ENCODE measurements around the gene RMRP. TPM values are rescaled to one million over a fixed set of nuclear protein-coding genes. Genes with fewer than 3 reads are reported as not detected.

Gene RMRP
- total RNA-seq, 4 donors from 2014 or later = 1,115 to 7,222 (median 2,718) TPM

DNA sequence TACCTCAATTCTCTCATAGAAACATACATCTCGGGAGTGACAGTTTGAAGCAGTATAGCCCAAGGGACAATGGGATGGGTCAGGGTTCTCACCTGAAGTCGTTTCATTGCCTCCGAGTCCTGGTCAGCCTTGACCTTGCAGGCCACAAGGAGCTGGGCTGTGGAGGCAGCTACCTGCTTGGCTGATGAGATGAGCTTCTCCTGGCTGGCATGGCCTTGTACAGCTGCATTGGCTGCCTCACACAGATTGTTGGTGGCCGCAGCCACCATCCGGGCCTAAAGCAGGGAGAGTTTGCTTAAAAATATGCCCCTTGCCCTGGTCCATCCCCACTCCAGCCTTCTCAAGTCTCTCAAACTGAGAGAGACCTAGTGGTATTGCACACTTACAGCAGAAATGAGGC is 40.4 kb upstream of the RMRP start:
- WGBS, 2 donors (ENCODE audit: low coverage in 1 of 2) = 89% methylated on average over 5 of the region's 5 CpGs; no CpG with 5 or more reads in 1 of the 2 donors
- intact Hi-C loops (cut with DNase I; ENCODE audit: low total_unique reads) = no loop called here
- Histone ChIP-seq H3K4me1 (peaks cover 0 to 19% (median 13%) of the 10 kb centered on the region in 4 donors), H3K4me3 (no peak overlapping the region), H3K27ac (peak overlapping the region in 3 of 4 donors; percentile 91 to 95 (median 92)), H3K36me3 (peaks cover 0 to 61% (median 25%) of the 10 kb centered on the region in 4 donors), H3K9me3 (no peaks in the 10 kb centered on the region), H3K27me3 (no peaks in the 10 kb centered on the region)
- no peak for DNase-seq
- in situ Hi-C loops (cut with MboI; ENCODE audit: low pct_ligation_motif_present in 1 of 4, low pct_unique_long_range_greater_than_20kb in 1 of 4, low sequenced_read_pairs in 3 of 4) = loop anchor here in 1 of 4 donors (25.0 kb wide), 1 partner anchor 711 kb away; the partner anchor contains the start of gene DNAJB5
- TF ChIP-seq POLR2A (IDR thresholded peaks at IDR 0.05) (no peak), EP300 (IDR thresholded peaks at IDR 0.05; ENCODE audit: low read depth) (no peak), POLR2AphosphoS5 (IDR thresholded peaks at IDR 0.05) (no peak)
- TF ChIP-seq, protein P1, sequence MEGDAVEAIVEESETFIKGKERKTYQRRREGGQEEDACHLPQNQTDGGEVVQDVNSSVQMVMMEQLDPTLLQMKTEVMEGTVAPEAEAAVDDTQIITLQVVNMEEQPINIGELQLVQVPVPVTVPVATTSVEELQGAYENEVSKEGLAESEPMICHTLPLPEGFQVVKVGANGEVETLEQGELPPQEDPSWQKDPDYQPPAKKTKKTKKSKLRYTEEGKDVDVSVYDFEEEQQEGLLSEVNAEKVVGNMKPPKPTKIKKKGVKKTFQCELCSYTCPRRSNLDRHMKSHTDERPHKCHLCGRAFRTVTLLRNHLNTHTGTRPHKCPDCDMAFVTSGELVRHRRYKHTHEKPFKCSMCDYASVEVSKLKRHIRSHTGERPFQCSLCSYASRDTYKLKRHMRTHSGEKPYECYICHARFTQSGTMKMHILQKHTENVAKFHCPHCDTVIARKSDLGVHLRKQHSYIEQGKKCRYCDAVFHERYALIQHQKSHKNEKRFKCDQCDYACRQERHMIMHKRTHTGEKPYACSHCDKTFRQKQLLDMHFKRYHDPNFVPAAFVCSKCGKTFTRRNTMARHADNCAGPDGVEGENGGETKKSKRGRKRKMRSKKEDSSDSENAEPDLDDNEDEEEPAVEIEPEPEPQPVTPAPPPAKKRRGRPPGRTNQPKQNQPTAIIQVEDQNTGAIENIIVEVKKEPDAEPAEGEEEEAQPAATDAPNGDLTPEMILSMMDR (IDR thresholded peaks at IDR 0.05) = no peak

DNA sequence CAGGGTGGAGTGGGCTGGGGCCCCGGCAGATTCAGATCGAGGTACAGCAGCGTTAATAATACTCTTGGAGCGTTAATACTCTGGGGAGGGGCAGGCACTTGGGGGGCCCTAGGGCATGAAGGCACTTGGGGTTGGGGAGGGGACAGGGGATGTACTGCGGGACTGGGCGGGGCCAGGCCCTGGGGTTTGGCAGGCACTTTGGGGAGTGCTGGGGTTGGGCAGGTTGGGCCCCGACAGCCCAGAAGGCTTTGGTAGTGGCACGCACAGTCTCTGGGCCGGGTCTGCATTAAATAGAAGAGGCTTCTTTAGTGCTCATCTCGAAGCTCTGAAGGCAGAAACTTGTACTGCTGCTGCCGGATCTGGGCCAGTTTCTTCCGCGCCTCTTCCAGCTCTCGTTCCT is 39.7 kb upstream of the RMRP start:
- peaks cover 0 to 53% (median 22%) of the 10 kb centered on the region in 4 donors for H3K36me3 ChIP-seq
- in situ Hi-C loops (cut with MboI; ENCODE audit: low pct_ligation_motif_present in 1 of 4, low pct_unique_long_range_greater_than_20kb in 1 of 4, low sequenced_read_pairs in 3 of 4) (loop anchor here in 1 of 4 donors (25.0 kb wide), 1 partner anchor 710 kb away; the partner anchor contains the start of gene DNAJB5), intact Hi-C loops (cut with DNase I; ENCODE audit: low total_unique reads) (no loop called here)
- no peaks in the 10 kb centered on the region for H3K27me3 ChIP-seq
- H3K9me3 ChIP-seq = no peaks in the 10 kb centered on the region
- WGBS, 2 donors (ENCODE audit: low coverage in 1 of 2) = 88 to 89% methylated on average over 3 to 14 of the region's 14 CpGs
- no peak for DNase-seq
- no peak for TF ChIP-seq POLR2AphosphoS5 (IDR thresholded peaks at IDR 0.05)
- no peak for TF ChIP-seq EP300 (IDR thresholded peaks at IDR 0.05; ENCODE audit: low read depth)
- TF ChIP-seq, protein P1 (IDR thresholded peaks at IDR 0.05) = no peak
- TF ChIP-seq POLR2A (IDR thresholded peaks at IDR 0.05) = no peak
- H3K4me3 ChIP-seq = no peak overlapping the region
- H3K27ac ChIP-seq = peak overlapping the region; percentile 52 to 95 (median 92)
- peaks cover 0 to 19% (median 13%) of the 10 kb centered on the region in 4 donors for H3K4me1 ChIP-seq

DNA sequence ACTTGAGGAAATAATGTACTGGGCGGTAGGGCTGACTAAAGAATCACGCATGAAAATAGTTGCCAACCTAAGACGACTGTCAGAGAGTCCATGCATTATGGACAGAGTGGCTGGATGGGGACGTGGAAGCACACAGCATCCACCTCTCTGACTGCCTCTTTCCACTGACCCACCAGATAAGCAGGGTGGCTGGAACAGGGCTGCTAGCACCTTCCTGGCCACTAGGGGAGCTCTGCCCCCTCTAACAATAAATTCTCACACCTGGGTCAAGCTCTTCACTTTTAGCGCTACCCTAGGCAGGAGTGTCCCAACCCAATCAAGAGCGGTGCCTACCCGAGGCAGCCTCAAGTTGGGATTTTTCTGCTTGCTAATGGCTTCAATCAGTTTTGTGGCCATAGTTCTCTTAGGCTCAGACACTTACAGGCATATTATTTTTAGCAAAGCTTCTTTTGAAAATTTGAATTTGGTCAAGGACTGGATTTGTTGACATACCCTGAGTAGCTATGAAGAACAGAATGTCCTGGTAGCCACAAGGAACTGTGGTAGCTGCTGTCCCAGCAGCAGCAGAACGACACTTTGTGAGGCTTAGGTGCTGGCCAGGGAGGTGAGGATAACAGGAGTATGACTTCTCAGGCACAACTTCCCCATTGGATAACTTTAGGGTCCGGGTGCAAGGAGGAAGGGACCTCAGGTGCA is 38.8 kb upstream of the RMRP start:
- peaks cover 0 to 19% (median 13%) of the 10 kb centered on the region in 4 donors for H3K4me1 ChIP-seq
- H3K27ac ChIP-seq = peak overlapping the region; percentile 52 to 95 (median 92)
- 13 to 37% methylated on average over 3 to 9 of the region's 9 CpGs for WGBS, 2 donors (ENCODE audit: low coverage in 1 of 2)
- no peak overlapping the region for H3K4me3 ChIP-seq
- TF ChIP-seq POLR2AphosphoS5 (IDR thresholded peaks at IDR 0.05) (peak in 1 of 3 donors; percentile 34), POLR2A (IDR thresholded peaks at IDR 0.05) (no peak), EP300 (IDR thresholded peaks at IDR 0.05; ENCODE audit: low read depth) (peak; percentile 18)
- TF ChIP-seq, protein P1 (IDR thresholded peaks at IDR 0.05) = peak; percentile 84 to 91 (median 88)
- peak; percentile 77 for DNase-seq
- in situ Hi-C loops (cut with MboI; ENCODE audit: low pct_ligation_motif_present in 1 of 4, low pct_unique_long_range_greater_than_20kb in 1 of 4, low sequenced_read_pairs in 3 of 4) (loop anchor here in 1 of 4 donors (25.0 kb wide), 1 partner anchor 709 kb away; the partner anchor contains the start of gene DNAJB5), intact Hi-C loops (cut with DNase I; ENCODE audit: low total_unique reads) (no loop called here)
- no peaks in the 10 kb centered on the region for H3K27me3 ChIP-seq
- peaks cover 0 to 45% (median 18%) of the 10 kb centered on the region in 4 donors for H3K36me3 ChIP-seq
- H3K9me3 ChIP-seq = no peaks in the 10 kb centered on the region

DNA sequence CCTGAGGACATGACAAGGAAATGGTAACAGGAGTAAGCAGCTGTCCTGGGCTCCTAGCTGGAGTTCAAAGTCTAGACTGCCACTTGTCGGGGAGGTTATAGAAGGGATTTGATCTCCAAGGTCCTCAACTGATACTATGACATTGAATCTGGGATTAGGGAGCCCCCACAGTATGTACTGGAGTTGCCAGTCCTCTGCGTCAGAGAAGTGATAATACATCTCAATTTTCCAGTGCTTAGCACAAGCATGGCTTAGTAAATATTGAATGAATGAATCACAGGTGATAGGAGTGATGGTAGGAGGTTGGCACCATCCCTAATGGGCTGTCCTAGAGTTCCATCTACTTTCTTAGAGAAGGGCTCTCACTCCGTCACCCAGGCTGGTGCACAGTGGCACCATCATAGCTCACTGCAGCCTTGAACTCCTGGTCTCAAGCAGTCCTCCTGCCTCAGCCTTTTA is 38.2 kb upstream of the RMRP start:
- Histone ChIP-seq H3K4me1 (peaks cover 0 to 24% (median 16%) of the 10 kb centered on the region in 4 donors), H3K9me3 (no peaks in the 10 kb centered on the region), H3K27ac (peak overlapping the region; percentile 52 to 95 (median 92)), H3K4me3 (no peak overlapping the region), H3K27me3 (no peaks in the 10 kb centered on the region), H3K36me3 (peaks cover 0 to 38% (median 14%) of the 10 kb centered on the region in 4 donors)
- TF ChIP-seq, protein P1 (IDR thresholded peaks at IDR 0.05) = no peak
- TF ChIP-seq POLR2A (IDR thresholded peaks at IDR 0.05) (no peak), POLR2AphosphoS5 (IDR thresholded peaks at IDR 0.05) (no peak), EP300 (IDR thresholded peaks at IDR 0.05; ENCODE audit: low read depth) (no peak)
- in situ Hi-C loops (cut with MboI; ENCODE audit: low pct_ligation_motif_present in 1 of 4, low pct_unique_long_range_greater_than_20kb in 1 of 4, low sequenced_read_pairs in 3 of 4) = loop anchor here in 1 of 4 donors (25.0 kb wide), 1 partner anchor 709 kb away; the partner anchor contains the start of gene DNAJB5
- intact Hi-C loops (cut with DNase I; ENCODE audit: low total_unique reads) = no loop called here
- DNase-seq = no peak
- 76% methylated on average over 3 of the region's 3 CpGs; no CpG with 5 or more reads in 1 of the 2 donors for WGBS, 2 donors (ENCODE audit: low coverage in 1 of 2)

Data from transverse colon (tissue), 4 donors.